NCI-H1048 (cell line): ENCODE measurements around the gene MDM4.
"Not testable (repeated sequence)": the region's sequence is repeated elsewhere in the genome, so short reads cannot be mapped to it uniquely, and the experiment has no call there.

Experiments
- DNase-seq: peaks from one replicate; lab custom pipeline; 2025; lab: John Stamatoyannopoulos, UW

The MDM4 gene

GRCh38 chr1:204517382-204517781, 1.2 kb downstream of the MDM4 start:
- not testable (repeated sequence) for DNase-seq

- no peak for DNase-seq
Measured at GRCh38 chr1:204520834-204521709, 4.9 kb downstream of the MDM4 start.

- DNase-seq = not testable (repeated sequence)
Measured at GRCh38 chr1:204521941-204522521, 5.8 kb downstream of the MDM4 start.

GRCh38 chr1:204523605-204524215, 7.5 kb downstream of the MDM4 start:
- no peak for DNase-seq

- DNase-seq = no peak
Measured at GRCh38 chr1:204524986-204525385, 8.8 kb downstream of the MDM4 start.

- DNase-seq = no peak
Measured at GRCh38 chr1:204528241-204528640, 12.0 kb downstream of the MDM4 start.

GRCh38 chr1:204528677-204529076, 12.5 kb downstream of the MDM4 start:
- no peak for DNase-seq

GRCh38 chr1:204529371-204529895, 13.2 kb downstream of the MDM4 start:
- DNase-seq = no peak

- no peak for DNase-seq
Measured at GRCh38 chr1:204530932-204531331, 14.7 kb downstream of the MDM4 start.

- no peak for DNase-seq
Measured at GRCh38 chr1:204532832-204533231, 16.6 kb downstream of the MDM4 start.

- DNase-seq = no peak
Measured at GRCh38 chr1:204541626-204542025, 25.4 kb downstream of the MDM4 start.

GRCh38 chr1:204544321-204544720, 28.1 kb downstream of the MDM4 start:
- no peak for DNase-seq

GRCh38 chr1:204545202-204545601, 29.0 kb downstream of the MDM4 start:
- DNase-seq = no peak

GRCh38 chr1:204545881-204546280, 29.7 kb downstream of the MDM4 start:
- DNase-seq = no peak

- no peak for DNase-seq
Measured at GRCh38 chr1:204548265-204548664, 32.1 kb downstream of the MDM4 start.

GRCh38 chr1:204549313-204549712, 33.1 kb downstream of the MDM4 start:
- DNase-seq = no peak

- DNase-seq = no peak
Measured at GRCh38 chr1:204550926-204551325, 34.7 kb downstream of the MDM4 start.

GRCh38 chr1:204556458-204557052, 40.3 kb downstream of the MDM4 start:
- DNase-seq = no peak

- DNase-seq = no peak
Measured at GRCh38 chr1:204558467-204558866, 42.3 kb downstream of the MDM4 start.

GRCh38 chr1:204560002-204560401, 43.8 kb downstream of the MDM4 start:
- not testable (repeated sequence) for DNase-seq

GRCh38 chr1:204560590-204561150, 44.5 kb downstream of the MDM4 start:
- DNase-seq = no peak
